SK-N-SH (cell line): Measurements from ENCODE around the gene VDR.

Experiments used
- CHD2 ChIP-seq: fragments of 150-350 bp; IDR thresholded peaks from 2 replicates; pipeline ENCODE4 v1.6.1; 2018; ENCODE audit warnings: low read length; ENCODE audit not compliant: partially characterized antibody
- CTCF ChIP-seq: fragments of 200-600 bp; sonication (generic); IDR thresholded peaks from 2 replicates; pipeline ENCODE4 v1.6.1; 2017; ENCODE audit warnings: antibody characterized with exemption, mild to moderate bottlenecking, moderate library complexity
- EP300 ChIP-seq, 2 experiments: IDR thresholded peaks; 2 replicates each; pipeline versions ENCODE4 v1.4.0 to v1.6.1; 2012; ENCODE audit warnings: borderline replicate concordance in 1 of 2, low read depth in 1 of 2, low read length in 1 of 2
- MEF2A ChIP-seq: IDR thresholded peaks from 2 replicates; pipeline ENCODE4 v1.4.0; 2012; ENCODE audit warnings: low read depth, borderline replicate concordance
- POLR2AphosphoS5 ChIP-seq: IDR thresholded peaks from 2 replicates; pipeline ENCODE4 v1.6.1; 2012; ENCODE audit warnings: low read depth, low read length
- RAD21 ChIP-seq: IDR thresholded peaks from 2 replicates; pipeline ENCODE4 v1.6.1; 2012; ENCODE audit warnings: mild to moderate bottlenecking, low read length
- REST ChIP-seq: IDR thresholded peaks from 2 replicates; pipeline ENCODE4 v1.6.1; 2012; ENCODE audit warnings: mild to moderate bottlenecking, low read depth, low read length, moderate library complexity
- RXRA ChIP-seq: IDR thresholded peaks from 2 replicates; pipeline ENCODE4 v1.4.0; 2012; ENCODE audit warnings: low read depth, mild to moderate bottlenecking, borderline replicate concordance
- SMC3 ChIP-seq: IDR thresholded peaks from 2 replicates; pipeline ENCODE4 v1.6.1; 2012; ENCODE audit warnings: low read depth, low read length, improper control_type of control experiment
- TAF1 ChIP-seq: IDR thresholded peaks from 2 replicates; pipeline ENCODE4 v1.6.1; 2012; ENCODE audit warnings: low read depth, mild to moderate bottlenecking, low read length, moderate library complexity, borderline replicate concordance
- TCF12 ChIP-seq: IDR thresholded peaks from 2 replicates; pipeline ENCODE4 v1.4.0; 2012

- TF ChIP-seq CTCF (no peak), TAF1 (no peak), EP300 (IDR thresholded peaks at IDR 0.05; ENCODE audit: borderline replicate concordance in 1 of 2, low read depth in 1 of 2, low read length in 1 of 2) (no peak), RAD21 (no peak), RXRA (no peak), TCF12 (no peak), REST (no peak), POLR2AphosphoS5 (no peak), MEF2A (no peak), CHD2 (no peak), SMC3 (no peak)
These were observed 54.4 kb downstream of the VDR start for GRCh38 chr12:47850153-47851084.
